Stimulated activated CD4-positive, alpha-beta T cell treated with anti-CD3 and anti-CD28 coated beads, Interleukin-15, amount 100 ng/mL, for 1 hour (primary cell): ENCODE data around the gene SMIM14.
"Not testable (repeated sequence)": the region's sequence is repeated elsewhere in the genome, so short reads cannot be mapped to it uniquely, and the experiment has no call there.

Source experiments
- DNase-seq, 2 donors: peaks; one replicate each; pipeline ENCODE4 v3.0.0-alpha.2; 2020; ENCODE audit warnings: low read depth in 1 of 2, low spot score in 1 of 2

Gene SMIM14

GRCh38 chr4:39533541-39533940 is 105.1 kb downstream of the SMIM14 start:
- no peak for DNase-seq

- not testable (repeated sequence) for DNase-seq
These were observed 106.4 kb downstream of the SMIM14 start for GRCh38 chr4:39532237-39532636.

- no peak for DNase-seq
These were observed 108.0 kb downstream of the SMIM14 start for GRCh38 chr4:39530682-39531081.

GRCh38 chr4:39529534-39529933 is 109.1 kb downstream of the SMIM14 start:
- DNase-seq, result no peak

GRCh38 chr4:39528061-39528465 is 110.6 kb downstream of the SMIM14 start:
- no peak for DNase-seq

GRCh38 chr4:39527296-39528060 is 111.2 kb downstream of the SMIM14 start, which contains the start of gene UGDH:
TSS of gene UGDH (minus strand) at chr4:39527439. CDS start at chr4:39521512, 5,927 bp downstream.
- peak; percentile 81 to 90 for DNase-seq

GRCh38 chr4:39526765-39527295 is 111.8 kb downstream of the SMIM14 start:
- DNase-seq, result no peak

GRCh38 chr4:39525822-39526690 is 112.6 kb downstream of the SMIM14 start:
- no peak for DNase-seq

- no peak for DNase-seq
These were observed 114.3 kb downstream of the SMIM14 start for GRCh38 chr4:39524161-39524957.

GRCh38 chr4:39522068-39522467 is 116.6 kb downstream of the SMIM14 start:
- no peak for DNase-seq

GRCh38 chr4:39521253-39521919 is 117.3 kb downstream of the SMIM14 start:
- DNase-seq, result no peak

GRCh38 chr4:39518484-39518883 is 120.2 kb downstream of the SMIM14 start:
- no peak for DNase-seq

- DNase-seq, result no peak
These were observed 122.2 kb downstream of the SMIM14 start for GRCh38 chr4:39516407-39516966.

- not testable (repeated sequence) for DNase-seq
These were observed 122.8 kb downstream of the SMIM14 start for GRCh38 chr4:39515669-39516401.

GRCh38 chr4:39514888-39515401 is 123.7 kb downstream of the SMIM14 start:
- DNase-seq, result no peak

- DNase-seq, result not testable (repeated sequence)
These were observed 124.4 kb downstream of the SMIM14 start for GRCh38 chr4:39514266-39514665.

GRCh38 chr4:39510348-39510929 is 128.2 kb downstream of the SMIM14 start:
- DNase-seq, result no peak

GRCh38 chr4:39505581-39505980 is 133.1 kb downstream of the SMIM14 start:
- no peak for DNase-seq

- no peak for DNase-seq
These were observed 134.1 kb downstream of the SMIM14 start for GRCh38 chr4:39504538-39504937.
